Fibroblast of pulmonary artery (primary cell): ENCODE measurements around the gene COX7A2L.

Source experiments
- DNase-seq: peaks from one replicate; pipeline ENCODE4 v3.0.0-alpha.2; 2010; ENCODE audit warnings: low read depth
- H3K4me3 ChIP-seq: replicated peaks from 2 replicates; pipeline ENCODE4 v1.5.1; 2011; ENCODE audit warnings: low read depth, mild to moderate bottlenecking, control low read depth, low read length, moderate library complexity
- TF ChIP-seq, protein P1 (sequence below): IDR thresholded peaks from 2 replicates; pipeline ENCODE4 v1.5.1; 2011; ENCODE audit warnings: mild to moderate bottlenecking, control low read depth, low read length, inconsistent platforms; ENCODE audit errors: missing control alignments

COX7A2L gene

DNA sequence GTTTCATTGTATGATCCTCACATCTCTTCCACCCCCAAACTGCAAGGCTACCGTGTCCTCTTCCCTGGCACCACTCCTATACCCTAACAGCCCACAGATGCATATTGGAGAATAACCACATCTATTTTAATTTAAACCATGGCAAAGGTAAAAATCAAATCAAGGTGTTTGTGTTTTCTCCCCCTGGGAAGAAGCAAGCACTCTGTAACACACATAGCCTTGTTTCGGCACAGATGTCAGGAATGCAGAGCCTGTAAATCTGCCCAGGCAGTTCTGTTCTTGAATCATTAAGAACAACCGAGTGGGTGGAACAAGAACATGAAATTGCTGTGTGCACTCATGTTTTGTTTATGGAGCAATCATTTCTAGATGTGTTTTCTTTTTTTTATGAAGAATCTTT, 6.8 kb upstream of the COX7A2L start:
- DNase-seq: no peak
- H3K4me3 ChIP-seq: no peak overlapping the region
- TF ChIP-seq, protein P1, sequence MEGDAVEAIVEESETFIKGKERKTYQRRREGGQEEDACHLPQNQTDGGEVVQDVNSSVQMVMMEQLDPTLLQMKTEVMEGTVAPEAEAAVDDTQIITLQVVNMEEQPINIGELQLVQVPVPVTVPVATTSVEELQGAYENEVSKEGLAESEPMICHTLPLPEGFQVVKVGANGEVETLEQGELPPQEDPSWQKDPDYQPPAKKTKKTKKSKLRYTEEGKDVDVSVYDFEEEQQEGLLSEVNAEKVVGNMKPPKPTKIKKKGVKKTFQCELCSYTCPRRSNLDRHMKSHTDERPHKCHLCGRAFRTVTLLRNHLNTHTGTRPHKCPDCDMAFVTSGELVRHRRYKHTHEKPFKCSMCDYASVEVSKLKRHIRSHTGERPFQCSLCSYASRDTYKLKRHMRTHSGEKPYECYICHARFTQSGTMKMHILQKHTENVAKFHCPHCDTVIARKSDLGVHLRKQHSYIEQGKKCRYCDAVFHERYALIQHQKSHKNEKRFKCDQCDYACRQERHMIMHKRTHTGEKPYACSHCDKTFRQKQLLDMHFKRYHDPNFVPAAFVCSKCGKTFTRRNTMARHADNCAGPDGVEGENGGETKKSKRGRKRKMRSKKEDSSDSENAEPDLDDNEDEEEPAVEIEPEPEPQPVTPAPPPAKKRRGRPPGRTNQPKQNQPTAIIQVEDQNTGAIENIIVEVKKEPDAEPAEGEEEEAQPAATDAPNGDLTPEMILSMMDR: no peak

DNA sequence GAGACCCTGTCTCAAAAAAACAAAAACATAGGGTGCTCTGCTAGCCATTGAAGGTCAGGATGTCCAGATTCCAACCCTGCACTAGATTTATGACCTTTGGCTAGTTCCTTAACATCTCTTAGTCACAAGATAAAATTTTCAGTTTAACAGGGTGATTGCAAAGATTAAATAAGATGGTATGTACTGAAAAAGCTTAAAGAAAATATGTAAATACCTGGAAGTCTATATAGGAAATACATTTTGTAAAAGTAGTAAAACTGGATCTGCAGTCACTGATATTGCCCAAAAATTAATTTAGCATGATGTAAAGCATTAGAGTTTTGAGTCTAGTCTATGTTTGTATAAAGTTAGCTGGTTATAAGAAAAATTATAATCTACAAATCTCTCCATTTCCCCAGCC, 5.4 kb upstream of the COX7A2L start:
- H3K4me3 ChIP-seq: no peak overlapping the region
- TF ChIP-seq, protein P1: no peak
- no peak for DNase-seq

DNA sequence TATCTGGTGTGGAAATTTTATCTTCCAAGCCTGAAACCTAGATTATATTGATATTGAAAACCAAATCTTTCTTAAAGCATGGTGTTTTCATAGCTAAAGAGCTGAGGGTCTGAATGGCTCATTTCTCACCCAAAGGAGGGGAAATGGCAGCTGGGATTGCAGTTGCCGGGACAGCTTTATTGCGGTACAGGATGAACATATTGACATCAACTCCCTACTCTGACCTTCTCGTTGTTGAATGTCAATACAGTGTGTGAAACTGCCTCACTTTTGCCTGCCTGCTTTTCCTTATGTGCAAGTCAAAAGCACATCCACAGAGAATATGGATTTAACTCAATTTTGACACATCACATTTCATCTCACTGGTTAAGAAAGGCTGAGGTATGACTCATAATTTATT, 3.6 kb upstream of the COX7A2L start:
- H3K4me3 ChIP-seq: no peak overlapping the region
- TF ChIP-seq, protein P1: no peak
- DNase-seq: no peak

DNA sequence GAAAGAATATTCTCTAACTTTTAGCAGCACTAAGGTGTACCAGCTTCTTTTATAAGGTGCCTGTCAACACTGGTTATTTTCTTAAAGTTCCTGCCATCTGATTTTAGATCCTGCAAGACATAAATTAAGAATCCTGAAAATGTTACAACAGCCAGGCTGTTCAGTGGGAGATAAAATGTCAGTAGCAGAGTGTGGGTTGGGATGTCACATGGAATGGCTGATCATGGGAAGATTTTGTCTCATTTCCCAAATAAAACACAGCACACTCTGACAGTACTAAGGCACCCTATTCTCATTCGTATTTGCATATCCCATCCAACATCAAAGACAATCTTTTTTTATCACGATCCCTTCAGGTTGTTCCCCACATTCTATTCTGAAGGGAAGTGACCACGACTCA, 2.4 kb upstream of the COX7A2L start:
- no peak for DNase-seq
- H3K4me3 ChIP-seq: no peak overlapping the region
- TF ChIP-seq, protein P1: no peak

DNA sequence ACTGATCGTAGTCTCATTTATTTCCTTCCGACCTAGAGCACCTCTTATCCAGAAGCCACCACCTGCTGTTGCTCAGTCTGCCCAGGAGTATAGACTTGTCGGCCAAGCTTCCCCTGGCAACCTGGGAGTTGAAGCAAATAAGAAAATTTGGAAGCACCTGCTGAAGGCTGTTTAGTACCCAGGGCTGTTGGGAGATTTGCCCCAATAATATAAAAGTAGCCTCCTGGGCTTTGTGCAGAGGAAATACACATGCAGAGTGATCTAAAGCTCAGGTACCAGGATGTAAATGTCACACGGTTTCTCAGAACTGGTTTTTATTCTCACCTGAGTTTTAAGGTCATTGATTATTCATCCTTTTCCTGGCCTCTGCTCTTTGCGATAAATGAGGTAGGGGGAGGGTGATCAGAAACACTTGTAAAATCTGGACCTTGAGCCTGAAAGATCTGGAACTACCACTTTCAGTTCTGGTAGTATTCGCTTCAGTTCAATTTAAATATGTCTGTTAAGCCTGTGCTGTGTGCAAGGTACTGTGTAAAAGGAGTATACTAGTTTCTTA, 789 bp upstream of the COX7A2L start:
- DNase-seq: no peak
- TF ChIP-seq, protein P1: no peak
- H3K4me3 ChIP-seq: peak overlapping the region; percentile 36

DNA sequence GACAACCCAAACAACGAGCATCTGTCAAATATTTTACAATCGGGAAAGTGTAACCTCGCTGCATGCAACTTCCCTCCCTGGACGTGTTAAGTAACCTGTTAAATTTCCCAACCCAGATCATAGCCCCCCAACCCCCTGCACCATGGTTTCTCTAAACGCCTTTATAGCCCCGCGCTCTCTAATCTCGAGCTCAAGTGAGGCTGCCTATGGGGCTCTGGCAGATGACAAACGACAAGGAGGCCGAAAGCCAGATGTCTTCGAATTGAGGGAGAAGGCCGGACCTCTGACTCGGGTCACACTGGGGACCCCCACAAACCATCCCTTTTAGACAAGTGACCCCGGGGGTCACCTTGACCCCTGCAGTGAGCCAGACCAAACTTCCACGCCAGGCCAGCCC, 526 bp downstream of the COX7A2L start:
- H3K4me3 ChIP-seq: peak overlapping the region; percentile 97
- TF ChIP-seq, protein P1: no peak
- no peak for DNase-seq

DNA sequence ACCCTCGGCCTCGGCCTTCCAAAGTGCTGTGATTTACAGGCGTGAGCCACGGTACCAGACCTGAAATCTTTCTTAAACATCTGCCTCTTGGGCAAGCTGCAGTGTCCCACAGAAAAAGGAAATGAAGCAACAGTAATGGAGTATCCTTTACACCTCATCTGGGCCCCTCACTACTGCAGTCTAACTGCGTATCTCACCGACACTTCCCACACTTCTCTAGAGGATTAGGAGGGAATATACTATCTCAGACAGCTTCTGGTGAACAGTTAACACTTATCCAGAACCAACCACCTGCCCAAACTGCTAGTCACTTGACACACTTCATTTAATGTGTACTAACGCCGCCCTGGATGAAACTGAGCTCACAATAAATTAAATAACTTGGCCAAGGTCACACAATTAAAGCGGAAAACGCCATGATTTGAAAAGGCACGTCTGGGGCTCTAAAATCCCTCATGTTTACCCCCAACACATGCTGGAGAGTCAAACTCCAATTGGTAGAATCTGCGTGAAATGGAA, 993 bp downstream of the COX7A2L start:
- peak; percentile 72 for DNase-seq
- TF ChIP-seq, protein P1: no peak
- peak overlapping the region; percentile 97 for H3K4me3 ChIP-seq
